Stomach (tissue), 4 donors: ENCODE data around the gene HOXD13.

ENCODE experiments used
- CTCF ChIP-seq, 7 experiments: fragments of 450-650 bp in 4 of 7; fragments of 200-600 bp in 3 of 7; sonication (generic) in 3 of 7; IDR thresholded peaks; one replicate each; pipeline ENCODE4 v1.5.1; 2016 to 2019; ENCODE audit warnings: antibody characterized with exemption in 7 of 7, control low read depth in 2 of 7, mild to moderate bottlenecking in 1 of 7
- POLR2AphosphoS5 ChIP-seq, 3 donors: sonication (generic); formaldehyde crosslinking; IDR thresholded peaks; one replicate each; pipeline ENCODE4 v1.6.1; 2016; ENCODE audit warnings: antibody characterized with exemption in 3 of 3

- TF ChIP-seq CTCF (IDR thresholded peaks at IDR 0.05), result no peak
- no peak for TF ChIP-seq POLR2AphosphoS5 (IDR thresholded peaks at IDR 0.05)
Observed at GRCh38 chr2:176076796-176077195, 15.7 kb upstream of the HOXD13 start.
